PC-9 (cell line): ENCODE results near the gene BICRAL.

ENCODE experiments used
- CTCF ChIP-seq: fragments of 200-600 bp; sonication (generic); conservative IDR thresholded peaks from 2 replicates; pipeline ENCODE4 v1.6.1; 2017; ENCODE audit warnings: mixed run types, antibody characterized with exemption, mild to moderate bottlenecking, moderate library complexity
- EZH2 ChIP-seq: fragments of 200-600 bp; sonication (generic); IDR thresholded peaks from 2 replicates; pipeline ENCODE4 v1.8.0; 2017; ENCODE audit warnings: antibody characterized with exemption, low read depth

DNA sequence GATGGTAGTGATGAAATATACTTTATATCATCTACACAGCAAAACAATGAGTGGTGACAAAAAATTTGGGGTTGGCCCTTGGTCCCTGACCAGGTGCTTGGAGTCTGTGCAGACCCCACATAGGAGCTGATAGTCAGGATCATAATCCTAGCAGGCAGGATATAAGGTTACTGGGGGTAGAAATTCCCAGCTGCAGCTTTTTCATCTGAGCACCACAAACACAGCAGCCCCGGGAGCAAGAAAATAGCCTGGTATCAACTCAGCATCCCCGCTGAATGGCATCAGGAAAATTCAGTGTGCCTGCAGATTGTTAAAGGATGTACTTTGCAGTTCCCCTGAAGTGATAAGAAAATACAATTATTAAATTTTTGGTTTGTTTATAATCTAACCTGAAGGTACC lies 69.7 kb downstream of the BICRAL start:
- TF ChIP-seq EZH2, result no peak
- no peak for TF ChIP-seq CTCF
